HEK293T (cell line): ENCODE data around the gene RAB11A.

Source experiments
- CTCF ChIA-PET: fragments of 350-600 bp; formaldehyde crosslinking; extraction: SDS; loops from one replicate; lab custom pipeline; 2021; ENCODE audit warnings: antibody characterized with exemption, inconsistent platforms; lab: Yijun Ruan, JAX
- POLR2A ChIA-PET: fragments of 350-600 bp; formaldehyde crosslinking; extraction: SDS; loops from one replicate; lab custom pipeline; 2020; ENCODE audit warnings: antibody characterized with exemption, inconsistent platforms; lab: Yijun Ruan, JAX
- DNase-seq: peaks from one replicate; pipeline ENCODE4 v3.0.0; 2012; ENCODE audit warnings: mixed read lengths; ENCODE audit errors: extremely low spot score
- ARNT ChIP-seq: fragments of 450-650 bp; IDR thresholded peaks from 2 replicates; pipeline ENCODE4 v1.6.1; 2017; ENCODE audit warnings: mild to moderate bottlenecking
- BHLHE40 ChIP-seq: fragments of 450-650 bp; IDR thresholded peaks from 2 replicates; pipeline ENCODE4 v1.6.1; 2016; ENCODE audit warnings: mild to moderate bottlenecking, moderate library complexity, borderline replicate concordance
- CTBP1 ChIP-seq: fragments of 450-650 bp; IDR thresholded peaks from 2 replicates; pipeline ENCODE4 v1.6.1; 2016; ENCODE audit warnings: borderline replicate concordance
- ELF4 ChIP-seq: fragments of 450-650 bp; IDR thresholded peaks from 2 replicates; pipeline ENCODE4 v1.6.1; 2017; ENCODE audit warnings: antibody characterized with exemption
- FOXA1 ChIP-seq: fragments of 450-650 bp; IDR thresholded peaks from 2 replicates; pipeline ENCODE4 v1.6.1; 2016; ENCODE audit warnings: mild to moderate bottlenecking
- FOXK2 ChIP-seq: fragments of 450-650 bp; IDR thresholded peaks from 2 replicates; pipeline ENCODE4 v1.6.1; 2016; ENCODE audit warnings: mild to moderate bottlenecking
- FOXM1 ChIP-seq: fragments of 450-650 bp; IDR thresholded peaks from 2 replicates; pipeline ENCODE4 v1.6.1; 2017; ENCODE audit warnings: mild to moderate bottlenecking, borderline replicate concordance
- HDGF ChIP-seq: fragments of 450-650 bp; IDR thresholded peaks from 2 replicates; pipeline ENCODE4 v1.6.1; 2017; ENCODE audit warnings: antibody characterized with exemption, borderline replicate concordance
- L3MBTL2 ChIP-seq: fragments of 450-650 bp; conservative IDR thresholded peaks from 2 replicates; pipeline ENCODE4 v1.6.1; 2016; ENCODE audit warnings: mild to moderate bottlenecking
- LEF1 ChIP-seq: fragments of 450-650 bp; IDR thresholded peaks from 2 replicates; pipeline ENCODE4 v1.6.1; 2017; ENCODE audit warnings: mild to moderate bottlenecking, borderline replicate concordance
- NFRKB ChIP-seq: fragments of 450-650 bp; IDR thresholded peaks from 2 replicates; pipeline ENCODE4 v1.6.1; 2016; ENCODE audit warnings: mild to moderate bottlenecking, moderate library complexity
- PKNOX1 ChIP-seq: fragments of 450-650 bp; IDR thresholded peaks from 2 replicates; pipeline ENCODE4 v1.6.1; 2016
- SP1 ChIP-seq: fragments of 450-650 bp; IDR thresholded peaks from 2 replicates; pipeline ENCODE4 v1.6.1; 2017
- SUZ12 ChIP-seq: fragments of 450-650 bp; IDR thresholded peaks from 2 replicates; pipeline ENCODE4 v1.6.1; 2016; ENCODE audit warnings: mild to moderate bottlenecking
- TARDBP ChIP-seq: fragments of 450-650 bp; IDR thresholded peaks from 2 replicates; pipeline ENCODE4 v1.6.1; 2016
- ZNF384 ChIP-seq: fragments of 450-650 bp; IDR thresholded peaks from 2 replicates; pipeline ENCODE4 v1.6.1; 2016

The RAB11A gene

GRCh38 chr15:65888981-65889380 lies 19.7 kb downstream of the RAB11A start:
- ChIA-PET CTCF (no interaction called here), POLR2A (no interaction called here)
- TF ChIP-seq SP1 (no peak), NFRKB (no peak), FOXK2 (no peak), ZNF384 (no peak), L3MBTL2 (no peak), ARNT (no peak), BHLHE40 (no peak), FOXM1 (no peak), FOXA1 (no peak), PKNOX1 (no peak), ELF4 (no peak), SUZ12 (no peak), LEF1 (no peak)
- DNase-seq, result no peak

GRCh38 chr15:65893060-65893459 lies 23.8 kb downstream of the RAB11A start:
- ChIA-PET POLR2A (interaction anchor here (0.9 kb wide), 1 partner anchor 24 kb away, joined by 3 read pairs; the partner anchor contains the start of gene RAB11A), CTCF (interaction anchor here (0.6 kb wide), 1 partner anchor 8 kb away, joined by 3 read pairs; no protein-coding TSS in a partner anchor)
- no peak for TF ChIP-seq PKNOX1
- no peak for TF ChIP-seq FOXM1
- no peak for TF ChIP-seq BHLHE40
- no peak for TF ChIP-seq L3MBTL2
- TF ChIP-seq SP1, result no peak
- no peak for TF ChIP-seq FOXK2
- no peak for TF ChIP-seq ELF4
- no peak for TF ChIP-seq SUZ12
- no peak for TF ChIP-seq CTBP1
- no peak for TF ChIP-seq HDGF
- TF ChIP-seq TARDBP, result no peak
- no peak for TF ChIP-seq NFRKB
- no peak for TF ChIP-seq LEF1
- TF ChIP-seq ZNF384, result no peak
- no peak for TF ChIP-seq FOXA1
- TF ChIP-seq ARNT, result no peak
- no peak for DNase-seq

GRCh38 chr15:65896236-65896635 lies 26.9 kb downstream of the RAB11A start:
- ChIA-PET POLR2A (interaction anchor here (1.0 kb wide), 1 partner anchor 27 kb away, joined by 3 read pairs; the partner anchor contains the start of gene RAB11A), CTCF (interaction anchor here (0.7 kb wide), 1 partner anchor 27 kb away, joined by 3 read pairs; the partner anchor contains the start of gene RAB11A)
- TF ChIP-seq TARDBP, result no peak
- TF ChIP-seq CTBP1, result no peak
- TF ChIP-seq SP1, result no peak
- TF ChIP-seq FOXK2, result no peak

GRCh38 chr15:65900488-65900887 lies 31.2 kb downstream of the RAB11A start:
- POLR2A ChIA-PET, result no interaction called here
- CTCF ChIA-PET, result no interaction called here
- DNase-seq, result no peak
- TF ChIP-seq ARNT (no peak), FOXK2 (no peak), LEF1 (no peak), SUZ12 (no peak), TARDBP (no peak), FOXA1 (no peak), ZNF384 (no peak), FOXM1 (no peak), PKNOX1 (no peak), BHLHE40 (no peak), CTBP1 (no peak)

More at GRCh38 chr15:65896236-65896635, 26.9 kb downstream of the RAB11A start:
- DNase-seq, result no peak

GRCh38 chr15:65901336-65901735 lies 32.0 kb downstream of the RAB11A start:
- POLR2A ChIA-PET, result no interaction called here
- TF ChIP-seq HDGF (no peak), FOXA1 (no peak), NFRKB (no peak), BHLHE40 (no peak), TARDBP (no peak), FOXK2 (no peak), PKNOX1 (no peak), ZNF384 (no peak), LEF1 (no peak), L3MBTL2 (no peak), SP1 (no peak), FOXM1 (no peak)
- CTCF ChIA-PET, result interaction anchor here (0.6 to 1.0 kb wide), 3 partner anchors 9 to 75 kb away, joined by 3 to 4 read pairs (median 3); no protein-coding TSS in a partner anchor
- DNase-seq, result no peak

GRCh38 chr15:65901836-65902235 lies 32.5 kb downstream of the RAB11A start:
- ChIA-PET POLR2A (interaction anchor here (0.9 kb wide), 1 partner anchor 32 kb away, joined by 3 read pairs; no protein-coding TSS in a partner anchor), CTCF (interaction anchor here (0.8 to 1.0 kb wide), 2 partner anchors 9 to 27 kb away, joined by 3 to 4 read pairs; no protein-coding TSS in a partner anchor)
- DNase-seq, result no peak
- TF ChIP-seq ELF4, result no peak
- TF ChIP-seq SP1, result no peak
- no peak for TF ChIP-seq HDGF
- no peak for TF ChIP-seq TARDBP
- no peak for TF ChIP-seq FOXM1
- TF ChIP-seq L3MBTL2, result no peak
- TF ChIP-seq SUZ12, result no peak
- TF ChIP-seq LEF1, result no peak
- TF ChIP-seq CTBP1, result no peak
- TF ChIP-seq FOXA1, result no peak
- TF ChIP-seq FOXK2, result no peak
- no peak for TF ChIP-seq BHLHE40
- TF ChIP-seq ZNF384, result no peak
- no peak for TF ChIP-seq NFRKB
- TF ChIP-seq PKNOX1, result no peak
- no peak for TF ChIP-seq ARNT
